GM18858 (cell line): ENCODE measurements around the gene PSPC1.
"Not testable (repeated sequence)": the region's sequence is repeated elsewhere in the genome, so short reads cannot be mapped to it uniquely, and the experiment has no call there.

Experiments used
- ATAC-seq: cut with Tn5 transposase; IDR thresholded peaks from one replicate; pipeline ENCODE4 v1.9.1; 2021; ENCODE audit not compliant: unreplicated experiment

Gene PSPC1

DNA sequence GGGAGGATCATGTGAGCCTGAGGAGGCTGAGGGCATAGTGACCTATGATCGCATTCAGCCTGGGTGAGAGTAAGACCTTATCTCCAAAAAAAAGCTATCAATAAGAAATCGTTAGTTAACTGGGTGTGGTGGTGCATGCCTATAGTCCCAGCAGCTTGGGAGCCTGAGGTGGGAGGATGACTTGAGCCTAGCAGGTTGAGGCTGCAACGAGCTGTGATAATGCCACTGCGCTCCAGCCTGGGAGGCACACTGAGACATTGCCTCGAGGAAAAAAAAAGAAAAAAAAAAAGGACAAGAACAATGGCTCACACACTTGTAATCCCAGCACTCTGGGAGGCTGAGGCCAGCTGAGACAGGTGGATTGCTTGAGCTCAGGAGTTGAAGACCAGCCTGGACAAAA is 16.2 kb downstream of the PSPC1 start:
- no peak for ATAC-seq

- no peak for ATAC-seq
Observed at GRCh38 chr13:19764237-19764636, 18.5 kb downstream of the PSPC1 start.

GRCh38 chr13:19763618-19764017 is 19.1 kb downstream of the PSPC1 start:
- ATAC-seq: no peak

GRCh38 chr13:19759669-19760068 is 23.1 kb downstream of the PSPC1 start:
- no peak for ATAC-seq

DNA sequence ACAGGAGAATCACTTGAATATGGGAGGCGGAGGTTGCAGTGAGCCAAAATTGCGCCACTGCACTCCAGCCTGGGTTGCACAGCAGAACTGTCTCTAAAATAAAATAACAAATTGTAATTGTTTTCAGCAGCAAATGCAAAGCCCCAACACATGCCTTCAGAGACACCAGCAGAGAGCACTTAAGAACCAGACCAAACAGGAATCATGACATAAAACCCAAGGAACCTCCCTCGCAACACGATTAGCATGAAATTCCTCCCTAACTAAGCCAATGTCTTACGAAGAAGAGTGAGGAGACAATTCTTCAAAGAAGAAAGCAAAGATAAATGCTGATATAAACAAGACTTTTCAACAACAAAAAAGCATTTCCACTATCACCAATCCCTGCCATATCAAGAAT is 40.1 kb downstream of the PSPC1 start:
- ATAC-seq: no peak

- no peak for ATAC-seq
Observed at GRCh38 chr13:19737844-19738557, 44.7 kb downstream of the PSPC1 start.

DNA sequence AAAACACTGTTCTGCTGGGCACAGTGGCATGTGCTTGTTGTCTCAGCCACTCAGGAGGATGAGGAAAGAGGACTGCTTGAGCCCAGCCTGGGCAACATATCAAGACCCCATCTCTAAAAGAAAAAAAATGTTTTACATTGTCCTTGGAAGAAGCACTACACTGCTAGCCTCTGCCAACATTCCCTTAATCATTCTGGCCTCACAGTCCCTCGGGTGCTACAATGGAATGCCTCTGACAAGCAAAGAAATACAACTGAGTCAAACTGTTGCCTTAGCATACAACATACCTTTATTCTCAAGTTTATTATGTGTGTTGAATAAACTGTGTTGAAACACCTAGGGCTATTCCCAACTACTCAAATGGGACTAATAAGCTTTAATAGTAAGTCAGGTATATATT is 56.1 kb downstream of the PSPC1 start:
- ATAC-seq: no peak

GRCh38 chr13:19725320-19725719 is 57.4 kb downstream of the PSPC1 start:
- ATAC-seq: no peak

DNA sequence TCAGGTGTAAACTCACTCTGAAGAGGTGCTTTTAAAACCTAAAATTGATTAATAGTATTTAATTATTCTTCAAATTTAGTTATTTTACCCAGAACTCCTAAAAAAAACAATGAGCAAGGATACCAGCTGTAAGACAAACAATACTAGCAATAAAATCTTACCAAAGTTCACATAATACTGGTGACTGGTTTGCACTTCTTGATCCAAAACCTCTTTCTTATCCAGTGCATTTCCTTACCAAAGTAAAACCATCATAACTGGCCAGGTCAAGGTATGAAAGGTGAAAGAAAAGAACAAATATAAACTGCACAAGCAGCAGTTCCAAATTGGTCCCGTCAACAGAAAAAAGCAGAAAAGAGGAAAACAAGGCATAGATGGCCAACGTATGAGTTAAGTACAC is 62.7 kb downstream of the PSPC1 start:
- no peak for ATAC-seq

GRCh38 chr13:19713186-19713965 is 69.4 kb downstream of the PSPC1 start:
- no peak for ATAC-seq

DNA sequence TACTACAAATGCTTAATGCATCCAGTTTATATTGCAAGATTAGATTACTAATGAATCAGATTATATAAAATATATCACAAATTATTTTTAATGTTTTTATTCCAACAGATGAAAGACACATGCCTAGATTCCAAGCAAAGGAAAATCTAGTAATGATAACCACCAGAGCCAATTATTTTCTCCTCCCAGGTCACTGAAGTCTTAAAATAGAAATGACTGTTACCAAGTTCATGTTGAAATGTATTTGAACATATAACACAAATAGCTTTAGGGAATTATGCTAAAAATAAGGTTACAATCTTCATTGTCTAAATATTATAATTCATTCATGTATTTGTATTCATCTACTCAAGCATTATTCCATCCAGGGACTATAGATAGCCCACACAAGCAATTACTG is 73.0 kb downstream of the PSPC1 start:
- not testable (repeated sequence) for ATAC-seq

DNA sequence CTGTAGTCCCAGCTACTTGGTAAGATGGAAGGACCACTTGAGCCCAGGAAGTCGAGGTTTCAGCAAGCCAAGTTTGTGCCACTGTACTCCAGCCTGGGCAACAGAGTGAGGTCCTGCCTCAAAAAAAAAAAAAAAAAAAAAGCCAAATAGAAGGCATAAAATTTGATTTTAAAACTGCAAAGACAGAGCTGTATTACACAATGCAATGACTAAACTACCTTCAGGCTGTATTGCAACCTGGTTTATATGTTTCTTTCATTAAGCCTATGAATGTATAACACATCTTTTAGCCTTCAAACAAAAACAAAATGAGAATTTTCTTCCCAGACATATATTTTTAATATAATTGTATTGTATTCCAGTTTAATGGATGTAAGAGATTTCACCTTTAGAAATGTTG is 73.7 kb downstream of the PSPC1 start:
- ATAC-seq: not testable (repeated sequence)

- not testable (repeated sequence) for ATAC-seq
Observed at GRCh38 chr13:19704256-19704655, 78.5 kb downstream of the PSPC1 start.

DNA sequence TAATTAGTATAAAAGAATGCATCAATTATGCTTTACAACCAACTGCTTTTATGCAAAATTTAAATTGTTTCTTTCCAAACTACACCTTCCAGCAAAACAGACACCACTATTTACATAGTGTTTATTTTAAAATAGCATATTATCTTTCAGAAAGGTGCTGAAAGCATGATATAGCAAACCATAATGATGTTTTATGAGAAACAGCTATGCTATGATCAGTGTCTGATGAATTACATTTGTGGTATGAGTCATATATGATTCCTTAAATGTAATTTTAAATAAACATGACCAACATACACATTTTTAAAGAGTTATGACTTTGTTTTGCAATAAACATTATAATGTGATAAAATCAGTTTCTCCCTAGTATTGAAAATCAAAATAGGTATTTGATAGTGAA is 81.1 kb downstream of the PSPC1 start:
- ATAC-seq: not testable (repeated sequence)

DNA sequence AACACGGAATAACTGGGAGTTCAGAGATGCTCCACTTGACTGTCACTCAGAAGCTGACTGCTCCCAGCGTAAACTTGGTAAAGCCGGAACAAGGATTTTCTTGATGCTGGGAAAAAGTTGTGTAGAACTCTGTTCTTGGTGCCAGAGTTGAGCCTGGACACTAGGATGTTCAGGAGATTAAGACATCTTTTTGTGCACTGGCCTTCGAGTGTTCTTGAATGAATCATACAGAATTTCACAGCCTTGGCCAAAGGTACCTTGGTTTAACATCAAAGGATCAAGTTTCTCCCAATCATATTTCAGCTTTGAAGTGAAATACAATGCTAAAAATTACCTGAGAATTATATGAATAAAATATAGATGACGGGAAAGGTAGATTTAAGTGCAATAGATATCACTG is 81.8 kb downstream of the PSPC1 start:
- not testable (repeated sequence) for ATAC-seq

DNA sequence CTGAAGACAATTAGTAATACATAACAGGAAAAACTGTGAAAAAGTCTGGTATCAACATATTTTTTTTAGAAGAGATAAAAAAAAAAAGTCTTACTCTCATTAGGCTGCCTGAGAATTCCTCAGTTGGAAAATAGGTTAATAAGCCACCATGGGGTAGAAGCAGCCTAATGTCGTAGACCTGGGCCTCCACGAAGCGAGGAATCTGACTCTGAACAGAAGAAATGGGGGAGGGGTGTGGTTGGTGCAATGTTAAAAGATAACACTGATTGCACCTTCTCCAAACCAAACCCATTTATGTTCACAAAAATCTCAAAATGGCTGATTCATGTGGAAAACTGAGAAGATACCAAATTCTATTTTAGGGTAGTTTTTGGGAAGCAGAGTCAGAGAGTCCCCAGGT is 86.9 kb downstream of the PSPC1 start:
- no peak for ATAC-seq

- no peak for ATAC-seq
Observed at GRCh38 chr13:19695428-19695827, 87.3 kb downstream of the PSPC1 start.

DNA sequence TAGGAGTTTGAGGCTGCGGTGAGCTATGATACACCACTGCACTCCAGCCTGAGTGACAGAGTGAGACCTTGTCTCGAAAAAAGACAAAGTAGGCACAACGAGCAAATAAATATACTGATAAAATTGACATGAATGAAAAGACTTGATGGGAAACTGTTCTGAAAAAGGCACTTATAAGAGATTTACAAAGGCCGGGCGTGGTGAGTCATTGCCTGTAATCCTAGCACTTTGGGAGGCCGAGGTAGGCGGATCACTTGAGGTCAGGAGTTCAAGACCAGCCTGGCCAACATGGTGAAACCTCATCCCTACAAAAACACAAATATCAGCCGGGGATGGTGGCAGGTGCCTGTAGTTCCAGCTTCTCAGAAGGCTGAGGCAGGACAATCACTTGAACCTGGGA is 91.3 kb downstream of the PSPC1 start:
- not testable (repeated sequence) for ATAC-seq

DNA sequence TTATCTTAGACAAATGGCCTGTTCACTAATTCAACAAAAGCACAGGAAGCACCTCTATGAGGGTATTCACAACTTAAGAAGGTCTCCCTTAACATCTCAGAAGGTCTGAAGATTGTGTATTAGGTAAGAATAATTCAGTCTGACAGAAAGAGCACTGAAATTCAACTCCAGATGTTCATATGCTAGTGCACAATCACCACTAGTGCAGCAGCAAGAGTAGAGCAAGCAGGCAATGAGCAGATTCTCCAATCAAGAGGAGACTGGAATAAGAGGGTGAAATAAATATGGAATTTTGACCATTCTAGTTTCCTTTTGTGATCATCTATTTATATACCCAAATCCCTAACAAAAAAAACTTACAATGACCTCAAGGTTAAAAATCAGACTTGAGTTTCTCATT is 97.3 kb downstream of the PSPC1 start:
- ATAC-seq: no peak

- no peak for ATAC-seq
Observed at GRCh38 chr13:19685034-19685433, 97.7 kb downstream of the PSPC1 start.

DNA sequence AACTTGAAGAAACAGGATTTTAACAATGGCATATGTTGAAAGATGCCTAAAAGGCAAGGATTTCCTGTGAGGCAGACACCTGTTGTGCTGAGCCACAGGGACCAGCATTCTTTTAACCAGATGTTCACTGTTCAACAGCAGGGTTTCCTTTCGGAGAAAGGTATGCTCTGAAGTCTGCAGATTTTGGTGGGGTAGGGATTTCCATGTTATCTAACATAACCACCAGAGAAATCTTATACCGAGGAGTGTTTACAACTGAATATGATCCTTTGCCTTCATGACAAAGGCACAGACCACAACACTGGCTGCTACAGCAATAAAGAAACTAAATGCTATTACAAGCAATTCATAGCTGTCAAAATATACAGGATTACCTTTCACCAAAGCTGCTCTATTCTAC is 101.2 kb downstream of the PSPC1 start:
- no peak for ATAC-seq

DNA sequence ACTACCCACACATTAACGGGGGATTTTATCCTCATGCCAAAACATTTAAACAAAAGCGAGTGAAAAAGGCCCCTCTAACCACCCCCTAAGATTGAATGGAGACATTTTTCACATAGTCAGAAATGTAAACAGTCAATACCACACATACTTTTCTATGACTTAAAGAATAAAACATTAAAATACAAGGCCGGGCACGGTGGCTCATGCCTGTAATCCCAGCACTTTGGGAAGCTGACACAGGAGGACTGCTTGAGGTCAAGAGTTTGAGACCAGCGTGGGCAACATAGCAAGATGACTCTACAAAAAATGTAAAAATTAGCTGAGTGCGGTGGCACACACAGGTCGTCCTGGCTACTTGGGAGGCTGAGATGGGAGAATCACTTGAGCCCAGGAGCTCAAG is 102.0 kb downstream of the PSPC1 start:
- no peak for ATAC-seq

DNA sequence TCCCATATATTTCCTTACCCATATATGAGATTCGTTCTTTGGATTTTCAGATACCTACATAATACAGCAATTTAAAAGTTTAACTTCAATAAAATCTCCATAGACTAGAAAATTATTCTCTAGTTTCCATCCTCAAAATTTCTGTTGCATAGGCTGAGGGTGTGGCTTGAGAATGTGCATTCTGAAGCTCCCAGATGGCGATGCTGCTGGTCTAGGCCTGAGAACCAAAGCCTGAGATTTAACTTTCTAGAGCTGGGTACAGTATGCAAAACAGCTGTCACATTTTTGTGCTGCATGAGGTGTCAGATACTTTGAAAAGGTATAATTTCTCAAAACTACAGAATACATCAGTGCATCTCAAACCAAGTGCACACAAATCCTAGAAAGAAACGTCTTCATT is 106.6 kb downstream of the PSPC1 start:
- ATAC-seq: no peak
